ACHN (cell line): ENCODE data around the gene CERK.
A peak's percentile ranks its signal among the peaks of the same experiment; 100 is the strongest.
"Not testable (repeated sequence)": the region's sequence is repeated elsewhere in the genome, so short reads cannot be mapped to it uniquely, and the experiment has no call there.

Experiments
- DNase-seq: peaks from one replicate; pipeline ENCODE4 v3.0.0-alpha.2; 2015
- in situ Hi-C: cut with HindIII; loops from 2 replicates; pipeline ENCODE4 v1.10.0; 2017; ENCODE audit warnings: low sequenced_read_pairs, low pct_ligation_motif_present, low pct_unique_long_range_greater_than_20kb

CERK gene, protein sequence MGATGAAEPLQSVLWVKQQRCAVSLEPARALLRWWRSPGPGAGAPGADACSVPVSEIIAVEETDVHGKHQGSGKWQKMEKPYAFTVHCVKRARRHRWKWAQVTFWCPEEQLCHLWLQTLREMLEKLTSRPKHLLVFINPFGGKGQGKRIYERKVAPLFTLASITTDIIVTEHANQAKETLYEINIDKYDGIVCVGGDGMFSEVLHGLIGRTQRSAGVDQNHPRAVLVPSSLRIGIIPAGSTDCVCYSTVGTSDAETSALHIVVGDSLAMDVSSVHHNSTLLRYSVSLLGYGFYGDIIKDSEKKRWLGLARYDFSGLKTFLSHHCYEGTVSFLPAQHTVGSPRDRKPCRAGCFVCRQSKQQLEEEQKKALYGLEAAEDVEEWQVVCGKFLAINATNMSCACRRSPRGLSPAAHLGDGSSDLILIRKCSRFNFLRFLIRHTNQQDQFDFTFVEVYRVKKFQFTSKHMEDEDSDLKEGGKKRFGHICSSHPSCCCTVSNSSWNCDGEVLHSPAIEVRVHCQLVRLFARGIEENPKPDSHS

DNA sequence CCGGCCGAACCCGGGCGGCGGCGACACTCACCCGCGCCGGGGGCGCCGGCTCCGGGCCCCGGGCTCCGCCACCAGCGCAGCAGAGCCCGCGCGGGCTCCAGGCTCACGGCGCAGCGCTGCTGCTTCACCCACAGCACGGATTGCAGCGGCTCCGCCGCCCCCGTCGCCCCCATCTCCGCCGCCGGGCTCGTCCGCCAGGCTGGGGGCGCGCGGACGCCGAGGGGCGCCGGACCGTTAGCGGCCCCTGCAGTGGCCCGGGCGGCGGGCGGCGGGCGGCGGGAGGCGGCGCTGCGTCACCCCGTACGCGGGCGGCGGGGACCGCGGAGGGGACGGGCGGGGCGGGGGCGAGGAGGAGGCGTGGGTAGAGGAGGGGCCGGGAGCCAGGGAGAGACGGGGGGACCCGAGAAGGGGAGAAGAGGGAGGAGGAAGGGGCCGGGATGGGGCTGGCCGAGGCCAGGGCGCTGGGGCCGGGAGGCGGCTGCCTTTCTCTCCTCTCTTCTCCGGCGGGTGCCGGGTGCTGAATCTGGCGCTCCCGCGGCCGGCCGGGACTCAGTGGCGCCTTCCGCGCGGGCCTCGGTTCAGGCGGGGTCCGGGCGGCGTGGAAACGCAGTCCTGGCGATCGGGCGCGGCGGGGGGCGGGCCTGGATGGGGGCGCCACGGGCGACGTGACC is at the start of gene CERK:
CERK (minus strand) TSS at position 277 of the 671 bp plus-strand sequence; CDS start at position 173, 104 bp downstream.
- DNase-seq = peak; percentile 73
- in situ Hi-C loops = no loop called here

GRCh38 chr22:46783721-46784120 is 45.7 kb upstream of the CERK start:
- in situ Hi-C loops = no loop called here
- DNase-seq = no peak

DNA sequence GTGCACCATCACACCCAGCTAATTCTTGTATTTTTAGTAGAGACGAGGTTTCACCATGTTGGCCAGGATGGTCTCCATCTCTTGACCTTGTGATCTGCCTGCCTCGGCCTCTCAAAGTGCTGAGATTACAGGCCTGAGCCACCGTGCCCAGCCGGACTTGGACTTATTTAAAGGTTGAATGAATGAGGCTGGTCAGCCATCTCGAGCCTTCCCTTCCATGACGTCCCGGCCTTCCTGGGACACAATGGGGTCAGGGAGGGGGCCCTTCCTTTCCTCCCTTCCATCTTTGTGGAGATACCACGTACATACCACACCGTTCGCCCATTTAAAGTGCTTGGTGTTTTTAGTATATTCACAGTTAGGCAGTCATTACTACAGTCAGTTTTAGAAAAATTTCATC is 44.1 kb upstream of the CERK start:
- in situ Hi-C loops, DNase-seq: not testable (repeated sequence)

DNA sequence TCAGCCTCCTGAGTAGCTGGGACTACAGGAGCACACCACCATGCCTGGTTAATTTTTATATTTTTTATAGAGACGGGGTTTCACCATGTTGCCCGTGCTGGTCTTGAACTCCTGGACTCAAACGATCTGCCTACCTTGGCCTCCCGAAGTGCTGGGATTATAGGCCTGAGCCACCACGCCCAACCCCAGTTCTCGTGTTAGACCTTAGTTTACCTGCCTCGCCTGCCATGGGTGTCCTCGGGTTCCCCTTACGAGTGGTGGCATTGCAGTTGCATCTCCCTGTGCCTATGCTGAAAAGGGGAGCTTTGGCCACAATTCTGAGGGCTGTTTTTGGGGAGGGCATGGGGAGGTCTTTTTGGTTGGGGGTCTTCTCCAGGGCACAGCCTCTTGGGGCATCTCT is 43.2 kb upstream of the CERK start:
- no peak for DNase-seq
- in situ Hi-C loops = no loop called here

DNA sequence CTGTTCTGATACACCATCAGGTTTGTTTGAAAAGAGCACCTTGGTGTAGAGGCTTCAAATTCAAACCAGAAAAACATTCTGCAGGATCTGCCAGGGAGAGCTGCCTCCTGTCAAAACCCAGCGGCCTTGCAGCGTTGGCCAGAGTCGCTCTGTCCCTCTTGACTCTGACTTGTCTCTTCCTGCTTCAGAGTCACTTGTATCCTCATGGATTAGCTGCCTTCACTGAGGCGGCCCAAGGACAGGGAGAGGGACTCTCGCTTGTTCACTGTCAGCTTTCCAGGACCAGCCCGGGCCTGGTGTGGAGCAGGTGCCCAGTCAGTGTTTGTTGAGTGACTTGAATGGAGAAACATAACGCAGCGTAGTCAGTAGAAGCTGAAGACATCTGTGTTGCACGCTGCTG is 42.4 kb upstream of the CERK start:
- in situ Hi-C loops = no loop called here

GRCh38 chr22:46779651-46780050 is 41.6 kb upstream of the CERK start:
- no peak for DNase-seq

More for the DNA sequence above, 42.4 kb upstream of the CERK start:
- DNase-seq = no peak

DNA sequence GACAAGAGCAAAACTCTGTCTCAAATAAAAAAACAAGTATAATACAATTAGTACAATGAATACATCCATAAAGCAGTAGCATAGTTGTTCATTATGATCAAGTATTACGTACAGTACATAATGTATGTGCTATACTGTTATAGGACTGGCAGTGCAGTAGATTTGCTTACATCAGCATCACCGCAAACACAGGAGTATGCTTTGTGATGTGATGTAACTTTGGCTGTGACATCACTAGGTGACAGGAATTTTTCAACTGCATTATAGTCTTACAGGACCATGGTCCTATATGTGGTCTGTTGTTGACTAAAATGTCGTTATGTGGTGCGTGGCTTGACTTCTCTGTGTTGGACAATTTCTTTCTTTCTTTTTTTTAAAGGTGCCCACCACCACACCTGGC is 41.0 kb upstream of the CERK start:
- no peak for DNase-seq
- in situ Hi-C loops = no loop called here

More at GRCh38 chr22:46779651-46780050, 41.6 kb upstream of the CERK start:
- in situ Hi-C loops = no loop called here

GRCh38 chr22:46777609-46777970 is 39.5 kb upstream of the CERK start:
- in situ Hi-C loops = no loop called here
- DNase-seq = no peak

DNA sequence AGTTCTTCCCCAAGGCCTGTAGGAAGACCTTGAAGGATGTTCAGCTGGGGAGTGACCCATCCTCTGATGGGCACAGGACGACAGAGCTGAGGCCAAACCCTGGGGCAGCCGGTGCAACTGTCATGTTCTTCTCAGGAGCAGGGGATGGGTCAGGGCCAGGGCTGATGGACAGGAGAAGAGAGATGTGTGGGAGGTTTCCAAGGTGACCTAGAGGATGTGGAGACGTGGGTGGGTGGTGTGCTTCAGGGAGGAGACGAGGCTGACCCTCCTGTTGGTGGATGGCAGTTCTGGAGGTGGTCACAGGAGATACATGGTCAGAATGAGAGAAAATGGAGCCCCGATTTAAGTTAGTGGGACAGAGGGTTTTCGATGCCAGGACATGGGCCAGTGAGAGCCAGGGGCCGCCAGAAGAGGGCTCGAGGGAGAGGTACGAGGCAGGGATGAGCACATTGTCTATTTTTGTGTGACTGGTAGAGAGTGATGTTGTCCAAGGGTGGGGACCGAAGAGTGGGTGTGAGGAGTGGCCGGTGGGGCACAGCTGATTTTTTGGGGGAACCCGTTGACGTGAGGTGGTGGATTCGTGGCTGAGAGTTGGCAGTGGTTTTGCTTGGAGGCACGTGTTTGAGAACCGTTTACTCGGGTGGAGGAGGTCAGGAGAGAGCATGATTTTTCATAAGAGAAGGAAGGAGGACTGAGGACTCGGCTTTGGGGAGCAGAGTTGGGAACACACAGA is 39.0 kb upstream of the CERK start:
- in situ Hi-C loops = no loop called here
- DNase-seq = no peak

DNA sequence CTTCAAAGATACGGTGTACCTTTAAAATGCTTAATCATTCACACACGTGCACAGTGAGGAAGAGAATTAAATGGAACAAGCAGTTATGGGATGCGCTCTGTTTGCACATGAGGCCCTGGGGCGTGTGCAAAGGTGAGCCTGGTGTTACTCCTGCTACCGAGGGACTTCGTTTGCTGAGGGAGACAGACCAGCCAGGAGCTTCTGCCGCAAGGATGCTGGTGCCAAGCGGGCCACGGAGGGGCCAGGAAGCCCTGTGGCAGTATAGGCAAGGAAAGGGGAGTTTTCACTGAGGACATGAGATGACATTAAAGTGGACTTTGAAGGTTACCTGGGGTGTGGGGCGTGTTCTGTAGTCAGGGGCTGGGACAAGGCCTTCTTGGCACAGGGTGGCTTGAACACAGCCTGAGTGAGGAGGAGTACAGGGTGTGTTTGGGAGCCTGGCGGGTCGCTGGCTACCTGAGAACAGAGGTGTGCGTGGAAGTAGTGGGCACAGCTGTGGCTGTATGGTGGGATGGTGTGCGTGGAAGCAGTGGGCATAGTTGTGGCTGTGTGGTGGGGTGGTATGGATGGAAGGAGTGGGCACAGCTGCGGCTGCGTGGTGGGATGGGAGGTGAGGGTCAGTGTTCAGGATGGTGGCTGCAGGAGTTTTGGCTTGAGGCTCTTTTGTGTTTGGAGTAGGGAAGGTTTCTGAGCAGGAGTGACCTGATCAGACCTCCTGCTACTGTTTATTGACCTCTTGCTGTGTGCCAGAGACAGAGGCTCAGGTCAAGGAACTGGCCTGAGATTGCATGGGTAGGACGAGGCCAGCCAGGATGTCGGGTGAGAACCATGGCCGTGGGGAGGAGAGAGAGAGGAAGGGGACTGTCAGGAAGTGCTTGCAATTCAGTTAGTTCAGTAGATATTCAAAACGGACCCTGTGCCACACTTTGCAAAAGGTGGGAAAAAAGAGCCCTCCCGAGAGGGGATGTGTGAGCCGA is 38.1 kb upstream of the CERK start:
- no peak for DNase-seq
- in situ Hi-C loops = no loop called here

GRCh38 chr22:46774980-46775849 is 37.2 kb upstream of the CERK start:
- in situ Hi-C loops = no loop called here
- DNase-seq = no peak

DNA sequence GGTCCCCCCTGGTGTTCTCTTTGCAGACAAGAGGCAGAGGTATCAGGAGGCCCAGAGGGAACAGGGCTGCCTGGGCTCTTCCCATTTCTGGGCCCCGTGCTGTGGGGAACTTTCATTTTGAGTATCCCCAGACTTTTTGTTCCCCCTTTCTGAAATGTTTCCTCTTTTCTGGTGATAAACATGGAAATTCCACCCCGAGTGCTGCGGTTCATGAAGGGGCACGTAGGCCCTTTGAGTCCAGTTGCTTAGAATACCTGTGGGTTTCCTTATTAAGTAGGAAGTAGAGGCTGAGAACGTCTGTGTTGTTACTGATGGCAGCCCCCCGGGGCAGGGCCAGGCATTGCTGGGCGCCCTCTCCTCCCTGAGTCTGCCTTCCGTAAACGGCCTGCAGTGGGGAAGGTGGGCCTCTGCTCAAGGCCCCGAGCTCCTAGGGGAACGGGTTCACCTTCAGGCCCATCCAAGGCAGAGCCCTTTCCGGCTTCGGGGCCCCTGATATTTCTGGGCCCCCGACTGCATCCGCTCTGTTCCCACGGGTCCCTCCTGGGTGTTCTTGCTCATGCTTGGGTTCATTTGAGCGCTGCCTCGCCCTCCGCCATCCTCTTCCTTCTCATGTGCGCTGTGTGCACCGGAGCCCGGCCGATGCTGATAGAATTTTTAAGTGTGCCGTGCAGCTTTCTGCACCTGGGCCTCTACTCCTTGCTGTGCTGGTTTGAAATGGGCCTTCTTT is 36.4 kb upstream of the CERK start:
- no peak for DNase-seq
- in situ Hi-C loops = no loop called here

DNA sequence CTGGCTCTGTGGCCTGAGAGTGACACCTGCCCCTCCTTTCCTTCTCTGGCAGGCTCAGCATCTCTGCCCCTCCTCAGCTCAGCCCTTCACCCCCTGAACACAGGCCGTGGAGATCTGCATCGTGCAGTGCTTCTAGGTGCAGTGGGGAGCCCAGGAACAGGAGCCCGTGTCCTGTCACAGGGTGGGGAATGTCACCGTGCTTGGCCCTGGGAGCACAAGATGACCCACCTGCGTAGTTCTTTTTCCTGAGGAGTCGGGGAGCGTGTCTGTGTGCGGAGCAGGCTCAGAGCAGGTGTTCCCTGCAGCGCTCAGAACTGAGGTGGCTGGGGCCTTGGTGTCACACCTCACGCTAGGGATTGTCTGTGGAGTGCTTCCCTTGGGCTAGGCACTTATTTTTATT is 35.0 kb upstream of the CERK start:
- no peak for DNase-seq
- in situ Hi-C loops = no loop called here

DNA sequence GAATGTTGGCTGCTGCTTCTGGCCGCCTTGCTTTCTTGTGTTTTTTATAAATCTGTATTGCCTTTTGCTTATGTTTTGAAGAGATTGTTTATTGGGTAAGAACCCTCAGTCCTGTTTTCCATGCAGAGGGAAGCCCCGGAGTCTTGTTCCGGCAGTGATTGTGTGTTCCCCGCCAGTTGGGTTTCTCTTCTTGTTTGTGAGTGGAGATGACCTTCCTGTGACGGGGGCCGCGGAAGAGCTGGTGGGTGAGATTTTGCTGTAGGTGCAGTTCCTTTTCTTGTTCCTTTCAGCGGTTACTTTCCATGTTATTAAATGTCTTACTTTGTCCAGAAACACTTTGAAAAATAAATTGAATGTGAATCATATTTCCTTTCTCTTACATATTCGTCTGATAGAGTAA is 32.7 kb upstream of the CERK start:
- no peak for DNase-seq
- in situ Hi-C loops = no loop called here

DNA sequence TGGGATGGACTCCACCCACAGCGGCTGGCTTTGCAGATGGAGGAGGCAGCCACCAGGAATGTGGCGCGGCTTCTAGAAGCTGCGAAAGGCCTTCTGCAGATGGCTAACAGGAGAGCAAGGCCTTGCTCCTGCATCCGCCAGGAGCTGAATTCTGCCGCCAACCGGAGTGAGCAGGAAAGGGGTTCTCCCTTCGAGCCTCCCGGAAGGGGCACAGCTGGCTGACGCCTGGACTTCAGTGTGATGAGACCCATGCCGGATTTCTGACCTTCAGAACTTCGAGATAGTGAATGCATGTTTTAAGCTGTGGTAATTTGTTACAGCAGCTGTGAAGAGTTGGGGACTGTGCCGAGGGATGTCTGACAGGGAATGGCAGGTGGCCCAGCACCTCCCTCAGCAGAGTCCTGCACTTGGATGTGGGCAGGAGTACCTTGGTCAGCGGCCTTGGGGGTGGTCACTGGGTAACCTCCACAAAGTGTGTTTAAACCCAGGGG is 32.1 kb upstream of the CERK start:
- in situ Hi-C loops = no loop called here
- DNase-seq = no peak

- in situ Hi-C loops = no loop called here
Measured at GRCh38 chr22:46769706-46770105, 31.7 kb upstream of the CERK start.

More at GRCh38 chr22:46769706-46770105, 31.7 kb upstream of the CERK start:
- no peak for DNase-seq
